Measurements from ENCODE around the gene PLEKHB2.

DNA sequence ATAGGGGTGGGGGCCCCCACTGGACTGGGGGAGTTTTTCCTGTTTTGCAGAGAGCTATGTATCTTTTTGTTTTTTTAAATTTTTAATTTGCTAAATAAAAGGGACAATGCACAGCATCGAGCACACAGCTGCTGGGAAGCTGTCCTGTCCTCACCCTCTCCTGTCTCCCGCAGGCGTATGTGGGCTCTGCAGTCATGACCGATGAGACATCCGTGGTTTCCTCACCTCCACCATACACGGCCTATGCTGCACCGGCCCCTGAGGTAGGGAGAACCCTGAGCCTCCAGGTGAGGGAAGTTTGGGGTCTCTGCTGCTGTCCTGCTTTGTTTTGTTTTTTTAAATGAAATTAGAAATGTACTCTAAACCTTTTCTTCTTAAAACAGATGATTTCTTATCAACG lies 27.6 kb downstream of the PLEKHB2 start:
- TF ChIP-seq, protein P1, sequence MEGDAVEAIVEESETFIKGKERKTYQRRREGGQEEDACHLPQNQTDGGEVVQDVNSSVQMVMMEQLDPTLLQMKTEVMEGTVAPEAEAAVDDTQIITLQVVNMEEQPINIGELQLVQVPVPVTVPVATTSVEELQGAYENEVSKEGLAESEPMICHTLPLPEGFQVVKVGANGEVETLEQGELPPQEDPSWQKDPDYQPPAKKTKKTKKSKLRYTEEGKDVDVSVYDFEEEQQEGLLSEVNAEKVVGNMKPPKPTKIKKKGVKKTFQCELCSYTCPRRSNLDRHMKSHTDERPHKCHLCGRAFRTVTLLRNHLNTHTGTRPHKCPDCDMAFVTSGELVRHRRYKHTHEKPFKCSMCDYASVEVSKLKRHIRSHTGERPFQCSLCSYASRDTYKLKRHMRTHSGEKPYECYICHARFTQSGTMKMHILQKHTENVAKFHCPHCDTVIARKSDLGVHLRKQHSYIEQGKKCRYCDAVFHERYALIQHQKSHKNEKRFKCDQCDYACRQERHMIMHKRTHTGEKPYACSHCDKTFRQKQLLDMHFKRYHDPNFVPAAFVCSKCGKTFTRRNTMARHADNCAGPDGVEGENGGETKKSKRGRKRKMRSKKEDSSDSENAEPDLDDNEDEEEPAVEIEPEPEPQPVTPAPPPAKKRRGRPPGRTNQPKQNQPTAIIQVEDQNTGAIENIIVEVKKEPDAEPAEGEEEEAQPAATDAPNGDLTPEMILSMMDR (IDR thresholded peaks at IDR 0.05) = no peak
- TF ChIP-seq, protein P2, sequence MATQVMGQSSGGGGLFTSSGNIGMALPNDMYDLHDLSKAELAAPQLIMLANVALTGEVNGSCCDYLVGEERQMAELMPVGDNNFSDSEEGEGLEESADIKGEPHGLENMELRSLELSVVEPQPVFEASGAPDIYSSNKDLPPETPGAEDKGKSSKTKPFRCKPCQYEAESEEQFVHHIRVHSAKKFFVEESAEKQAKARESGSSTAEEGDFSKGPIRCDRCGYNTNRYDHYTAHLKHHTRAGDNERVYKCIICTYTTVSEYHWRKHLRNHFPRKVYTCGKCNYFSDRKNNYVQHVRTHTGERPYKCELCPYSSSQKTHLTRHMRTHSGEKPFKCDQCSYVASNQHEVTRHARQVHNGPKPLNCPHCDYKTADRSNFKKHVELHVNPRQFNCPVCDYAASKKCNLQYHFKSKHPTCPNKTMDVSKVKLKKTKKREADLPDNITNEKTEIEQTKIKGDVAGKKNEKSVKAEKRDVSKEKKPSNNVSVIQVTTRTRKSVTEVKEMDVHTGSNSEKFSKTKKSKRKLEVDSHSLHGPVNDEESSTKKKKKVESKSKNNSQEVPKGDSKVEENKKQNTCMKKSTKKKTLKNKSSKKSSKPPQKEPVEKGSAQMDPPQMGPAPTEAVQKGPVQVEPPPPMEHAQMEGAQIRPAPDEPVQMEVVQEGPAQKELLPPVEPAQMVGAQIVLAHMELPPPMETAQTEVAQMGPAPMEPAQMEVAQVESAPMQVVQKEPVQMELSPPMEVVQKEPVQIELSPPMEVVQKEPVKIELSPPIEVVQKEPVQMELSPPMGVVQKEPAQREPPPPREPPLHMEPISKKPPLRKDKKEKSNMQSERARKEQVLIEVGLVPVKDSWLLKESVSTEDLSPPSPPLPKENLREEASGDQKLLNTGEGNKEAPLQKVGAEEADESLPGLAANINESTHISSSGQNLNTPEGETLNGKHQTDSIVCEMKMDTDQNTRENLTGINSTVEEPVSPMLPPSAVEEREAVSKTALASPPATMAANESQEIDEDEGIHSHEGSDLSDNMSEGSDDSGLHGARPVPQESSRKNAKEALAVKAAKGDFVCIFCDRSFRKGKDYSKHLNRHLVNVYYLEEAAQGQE (IDR thresholded peaks at IDR 0.05; ENCODE audit: insufficient read depth in 1 of 2, low read depth in 2 of 2, low read length in 1 of 2) = no peak
- no peak for TF ChIP-seq POLR2AphosphoS5 (IDR thresholded peaks at IDR 0.05; ENCODE audit: low read depth, low read length)

Data from Panc1 (cell line).